ENCODE results near the gene CACNA1H.

DNA sequence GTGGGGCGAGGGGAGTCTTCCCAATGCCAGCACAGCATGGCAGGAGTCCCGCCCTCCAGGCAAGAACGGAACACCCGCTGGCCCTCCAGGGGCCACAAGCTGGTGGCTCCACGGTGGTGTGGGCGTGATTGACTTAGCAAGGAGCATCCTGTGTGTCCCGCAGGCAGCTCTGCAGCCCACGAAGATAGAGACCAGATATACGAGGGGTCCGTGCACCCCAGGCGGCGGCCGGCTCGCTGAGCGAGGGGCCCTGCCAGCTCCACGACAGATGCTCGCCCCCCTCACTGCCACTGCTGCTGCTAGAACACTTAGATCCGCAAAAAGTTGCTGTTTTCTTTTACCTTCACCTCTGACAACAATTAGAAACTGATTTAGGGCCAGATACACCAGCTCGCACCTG is 10.0 kb upstream of the CACNA1H start:
- TF ChIP-seq, protein P1, sequence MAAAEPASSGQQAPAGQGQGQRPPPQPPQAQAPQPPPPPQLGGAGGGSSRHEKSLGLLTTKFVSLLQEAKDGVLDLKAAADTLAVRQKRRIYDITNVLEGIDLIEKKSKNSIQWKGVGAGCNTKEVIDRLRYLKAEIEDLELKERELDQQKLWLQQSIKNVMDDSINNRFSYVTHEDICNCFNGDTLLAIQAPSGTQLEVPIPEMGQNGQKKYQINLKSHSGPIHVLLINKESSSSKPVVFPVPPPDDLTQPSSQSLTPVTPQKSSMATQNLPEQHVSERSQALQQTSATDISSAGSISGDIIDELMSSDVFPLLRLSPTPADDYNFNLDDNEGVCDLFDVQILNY (CRISPR knock-in tag; IDR thresholded peaks at IDR 0.05): no peak
- no peak for TF ChIP-seq KLF10 (CRISPR knock-in tag; IDR thresholded peaks at IDR 0.05)
- TF ChIP-seq, protein P2, sequence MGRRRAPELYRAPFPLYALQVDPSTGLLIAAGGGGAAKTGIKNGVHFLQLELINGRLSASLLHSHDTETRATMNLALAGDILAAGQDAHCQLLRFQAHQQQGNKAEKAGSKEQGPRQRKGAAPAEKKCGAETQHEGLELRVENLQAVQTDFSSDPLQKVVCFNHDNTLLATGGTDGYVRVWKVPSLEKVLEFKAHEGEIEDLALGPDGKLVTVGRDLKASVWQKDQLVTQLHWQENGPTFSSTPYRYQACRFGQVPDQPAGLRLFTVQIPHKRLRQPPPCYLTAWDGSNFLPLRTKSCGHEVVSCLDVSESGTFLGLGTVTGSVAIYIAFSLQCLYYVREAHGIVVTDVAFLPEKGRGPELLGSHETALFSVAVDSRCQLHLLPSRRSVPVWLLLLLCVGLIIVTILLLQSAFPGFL (CRISPR knock-in tag; IDR thresholded peaks at IDR 0.05): no peak
- TF ChIP-seq SP2 (IDR thresholded peaks at IDR 0.05; ENCODE audit: extremely low read depth, low read depth, low read length, poor library complexity, severe bottlenecking): no peak
- TF ChIP-seq CC2D1A (IDR thresholded peaks at IDR 0.05): no peak
- TF ChIP-seq, protein P3, sequence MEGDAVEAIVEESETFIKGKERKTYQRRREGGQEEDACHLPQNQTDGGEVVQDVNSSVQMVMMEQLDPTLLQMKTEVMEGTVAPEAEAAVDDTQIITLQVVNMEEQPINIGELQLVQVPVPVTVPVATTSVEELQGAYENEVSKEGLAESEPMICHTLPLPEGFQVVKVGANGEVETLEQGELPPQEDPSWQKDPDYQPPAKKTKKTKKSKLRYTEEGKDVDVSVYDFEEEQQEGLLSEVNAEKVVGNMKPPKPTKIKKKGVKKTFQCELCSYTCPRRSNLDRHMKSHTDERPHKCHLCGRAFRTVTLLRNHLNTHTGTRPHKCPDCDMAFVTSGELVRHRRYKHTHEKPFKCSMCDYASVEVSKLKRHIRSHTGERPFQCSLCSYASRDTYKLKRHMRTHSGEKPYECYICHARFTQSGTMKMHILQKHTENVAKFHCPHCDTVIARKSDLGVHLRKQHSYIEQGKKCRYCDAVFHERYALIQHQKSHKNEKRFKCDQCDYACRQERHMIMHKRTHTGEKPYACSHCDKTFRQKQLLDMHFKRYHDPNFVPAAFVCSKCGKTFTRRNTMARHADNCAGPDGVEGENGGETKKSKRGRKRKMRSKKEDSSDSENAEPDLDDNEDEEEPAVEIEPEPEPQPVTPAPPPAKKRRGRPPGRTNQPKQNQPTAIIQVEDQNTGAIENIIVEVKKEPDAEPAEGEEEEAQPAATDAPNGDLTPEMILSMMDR (IDR thresholded peaks at IDR 0.05 in 2 of 3, conservative IDR thresholded peaks at IDR 0.05 in 1 of 3; ENCODE audit: insufficient read depth in 2 of 3, low read depth in 1 of 3, low read length in 3 of 3): no peak
- no peak for TF ChIP-seq TBP (optimal IDR thresholded peaks at IDR 0.05; ENCODE audit: low read depth, low read length)
- no peak for TF ChIP-seq CHD2 (IDR thresholded peaks at IDR 0.05; ENCODE audit: low read depth, low read length)
- no peak for TF ChIP-seq POLR2AphosphoS5 (IDR thresholded peaks at IDR 0.05; ENCODE audit: control insufficient read depth, insufficient read depth, low read depth, low read length)
- TF ChIP-seq, protein P4, sequence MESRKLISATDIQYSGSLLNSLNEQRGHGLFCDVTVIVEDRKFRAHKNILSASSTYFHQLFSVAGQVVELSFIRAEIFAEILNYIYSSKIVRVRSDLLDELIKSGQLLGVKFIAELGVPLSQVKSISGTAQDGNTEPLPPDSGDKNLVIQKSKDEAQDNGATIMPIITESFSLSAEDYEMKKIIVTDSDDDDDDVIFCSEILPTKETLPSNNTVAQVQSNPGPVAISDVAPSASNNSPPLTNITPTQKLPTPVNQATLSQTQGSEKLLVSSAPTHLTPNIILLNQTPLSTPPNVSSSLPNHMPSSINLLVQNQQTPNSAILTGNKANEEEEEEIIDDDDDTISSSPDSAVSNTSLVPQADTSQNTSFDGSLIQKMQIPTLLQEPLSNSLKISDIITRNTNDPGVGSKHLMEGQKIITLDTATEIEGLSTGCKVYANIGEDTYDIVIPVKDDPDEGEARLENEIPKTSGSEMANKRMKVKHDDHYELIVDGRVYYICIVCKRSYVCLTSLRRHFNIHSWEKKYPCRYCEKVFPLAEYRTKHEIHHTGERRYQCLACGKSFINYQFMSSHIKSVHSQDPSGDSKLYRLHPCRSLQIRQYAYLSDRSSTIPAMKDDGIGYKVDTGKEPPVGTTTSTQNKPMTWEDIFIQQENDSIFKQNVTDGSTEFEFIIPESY (CRISPR knock-in tag; IDR thresholded peaks at IDR 0.05): no peak
- no peak for TF ChIP-seq NUFIP1 (IDR thresholded peaks at IDR 0.05; ENCODE audit: partially characterized antibody)
- no peak for TF ChIP-seq POLR2A (conservative IDR thresholded peaks at IDR 0.05)

Measured in K562 (cell line).